ENCODE data around the gene HECA.
"Not testable (repeated sequence)": the region's sequence is repeated elsewhere in the genome, so short reads cannot be mapped to it uniquely, and the experiment has no call there.

The HECA gene

GRCh38 chr6:139134817-139135577 is at the start of gene HECA:
HECA (plus strand) TSS chr6:139135080; CDS start chr6:139135397, 317 bp downstream.
- peak; percentile 99 for DNase-seq

GRCh38 chr6:139091826-139092225 is 43.1 kb upstream of the HECA start:
- no peak for DNase-seq

- no peak for DNase-seq
Measured at GRCh38 chr6:139099984-139100383, 34.9 kb upstream of the HECA start.

GRCh38 chr6:139107051-139107450 is 27.8 kb upstream of the HECA start:
- no peak for DNase-seq

GRCh38 chr6:139108378-139108777 is 26.5 kb upstream of the HECA start:
- DNase-seq: no peak

- peak; percentile 46 for DNase-seq
Measured at GRCh38 chr6:139109558-139109957, 25.3 kb upstream of the HECA start.

GRCh38 chr6:139112146-139112545 is 22.7 kb upstream of the HECA start:
- no peak for DNase-seq

GRCh38 chr6:139112561-139112960 is 22.3 kb upstream of the HECA start:
- no peak for DNase-seq

GRCh38 chr6:139114746-139115145 is 20.1 kb upstream of the HECA start:
- no peak for DNase-seq

- no peak for DNase-seq
Measured at GRCh38 chr6:139115989-139116758, 18.7 kb upstream of the HECA start.

GRCh38 chr6:139117734-139118133 is 17.1 kb upstream of the HECA start:
- no peak for DNase-seq

- no peak for DNase-seq
Measured at GRCh38 chr6:139119552-139119951, 15.3 kb upstream of the HECA start.

- not testable (repeated sequence) for DNase-seq
Measured at GRCh38 chr6:139122823-139123222, 12.1 kb upstream of the HECA start.

- DNase-seq: peak; percentile 78
Measured at GRCh38 chr6:139124887-139125672, 9.8 kb upstream of the HECA start.

GRCh38 chr6:139126255-139126654 is 8.6 kb upstream of the HECA start:
- DNase-seq: no peak

- no peak for DNase-seq
Measured at GRCh38 chr6:139126931-139127330, 7.9 kb upstream of the HECA start.

- no peak for DNase-seq
Measured at GRCh38 chr6:139129284-139129683, 5.6 kb upstream of the HECA start.

GRCh38 chr6:139131736-139132280 is 3.1 kb upstream of the HECA start:
- no peak for DNase-seq

- DNase-seq: no peak
Measured at GRCh38 chr6:139133262-139134063, 1.4 kb upstream of the HECA start.

- DNase-seq: no peak
Measured at GRCh38 chr6:139134064-139134395, 850 bp upstream of the HECA start.

GRCh38 chr6:139135578-139136545 is 982 bp downstream of the HECA start:
- DNase-seq: peak; percentile 70

All from activated naive CD4-positive, alpha-beta T cell treated with Interleukin-2 at 50 U/mL for 16 hours (primary cell).